PFSK-1 (cell line): ENCODE measurements around the gene WFIKKN1.

ENCODE experiments used
- POLR2AphosphoS5 ChIP-seq: IDR thresholded peaks from 2 replicates; pipeline ENCODE4 v1.6.1; 2012; ENCODE audit warnings: low read depth, mild to moderate bottlenecking, control low read depth, low read length, moderate library complexity
- TAF1 ChIP-seq: IDR thresholded peaks from 2 replicates; pipeline ENCODE4 v1.6.1; 2012; ENCODE audit warnings: low read length, control low read depth, borderline replicate concordance; ENCODE audit not compliant: insufficient read depth

DNA sequence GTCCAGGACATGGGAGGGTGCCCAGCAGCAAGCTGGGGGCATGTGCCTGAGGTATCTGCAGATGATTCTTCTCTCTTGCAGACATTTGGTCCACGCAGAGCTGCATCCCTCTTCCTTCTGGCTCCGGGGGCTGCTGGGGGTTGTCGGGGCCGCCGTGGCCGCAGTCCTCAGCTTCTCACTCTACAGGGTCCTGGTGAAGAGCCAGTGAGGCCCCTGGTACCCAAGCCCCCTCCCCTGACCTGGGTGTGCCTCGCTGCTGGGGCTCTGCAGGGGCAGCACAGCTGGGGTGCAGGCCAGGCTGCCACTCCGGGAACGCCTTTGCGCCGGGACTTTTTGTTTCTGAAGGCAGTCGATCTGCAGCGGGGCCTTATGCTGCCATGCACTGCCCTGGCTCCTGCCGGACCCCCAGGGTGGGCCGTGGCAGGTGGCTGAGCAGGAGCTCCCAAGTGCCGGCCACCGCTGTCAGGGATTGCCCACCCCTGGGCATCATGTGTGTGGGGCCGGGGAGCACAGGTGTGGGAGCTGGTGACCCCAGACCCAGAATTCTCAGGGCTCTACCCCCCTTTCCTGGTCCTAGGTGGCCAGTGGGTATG lies 42.7 kb downstream of the WFIKKN1 start:
- no peak for TF ChIP-seq POLR2AphosphoS5
- TF ChIP-seq TAF1, result no peak
